ENCODE data around the gene TMEM132D.

The TMEM132D gene

GRCh38 chr12:129720618-129721017 is 183.2 kb downstream of the TMEM132D start:
- no peak for DNase-seq

GRCh38 chr12:129719416-129719815 is 184.4 kb downstream of the TMEM132D start:
- DNase-seq: no peak

DNA sequence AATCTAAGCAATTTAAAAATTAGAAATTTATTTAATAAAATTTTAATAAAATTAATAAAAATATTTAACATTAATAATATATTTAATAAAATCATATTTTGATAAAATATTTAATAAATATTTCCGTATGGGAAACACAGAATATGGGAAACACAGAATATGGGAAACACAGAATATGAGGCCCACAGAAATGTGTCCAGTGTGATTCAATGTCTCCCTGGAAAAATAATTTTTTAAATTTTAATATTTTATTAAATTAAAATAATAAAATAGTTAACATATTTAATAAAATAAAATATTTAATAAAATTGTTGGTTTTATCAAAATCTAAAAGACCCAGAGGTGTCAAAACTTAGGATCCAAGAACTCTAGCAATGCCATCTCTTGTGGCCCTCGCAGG is 186.4 kb downstream of the TMEM132D start:
- no peak for DNase-seq

- no peak for DNase-seq
These were observed 187.0 kb downstream of the TMEM132D start for GRCh38 chr12:129716825-129717224.

DNA sequence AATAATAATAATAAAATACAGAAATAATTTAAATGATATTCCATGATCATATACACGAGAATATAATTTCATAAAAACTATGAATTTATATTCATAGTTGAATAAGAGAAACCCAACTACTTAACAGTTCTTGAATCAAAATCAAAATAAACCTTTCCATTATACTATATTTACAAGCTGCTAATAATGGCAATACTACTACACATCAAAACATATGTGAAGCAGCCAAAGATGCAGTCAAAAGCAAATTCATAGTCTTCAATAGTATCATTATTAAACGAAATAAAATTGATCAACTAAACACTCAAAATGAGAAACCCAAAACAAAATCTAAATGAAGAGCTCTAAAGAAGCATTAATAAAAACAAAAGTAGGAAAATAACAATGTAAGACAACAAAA is 197.1 kb downstream of the TMEM132D start:
- no peak for DNase-seq

DNA sequence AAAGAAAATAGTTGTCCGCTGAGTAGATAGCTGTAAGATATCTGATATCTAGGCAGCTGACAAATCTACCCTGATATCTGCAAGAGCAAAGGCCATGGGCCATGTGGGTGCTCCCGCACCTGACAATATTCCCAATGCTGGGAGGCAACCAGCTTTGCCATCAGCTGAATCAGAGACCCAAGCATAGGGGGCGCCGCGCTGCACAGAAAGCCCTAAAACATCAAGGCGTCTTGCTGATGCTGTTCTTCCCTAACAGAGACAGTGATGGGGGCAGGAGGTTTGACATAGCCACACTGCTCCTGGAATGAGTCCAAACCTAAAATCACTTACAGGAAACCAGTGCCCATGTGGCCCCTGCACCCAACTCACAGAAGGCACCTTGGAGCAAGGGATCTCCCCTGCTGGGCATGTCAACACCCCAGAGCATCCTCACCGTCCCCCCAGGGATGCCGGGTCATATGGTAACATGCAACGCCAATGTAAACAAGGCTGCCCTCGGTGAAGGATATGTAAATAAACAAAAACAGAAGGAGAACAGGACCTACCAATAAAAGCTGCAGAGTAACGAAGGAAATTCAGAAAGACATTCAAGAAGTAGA is 199.5 kb downstream of the TMEM132D start:
- no peak for DNase-seq

- DNase-seq: no peak
These were observed 202.2 kb downstream of the TMEM132D start for GRCh38 chr12:129701631-129702101.

GRCh38 chr12:129700036-129700435 is 203.8 kb downstream of the TMEM132D start:
- DNase-seq: no peak

- DNase-seq: no peak
These were observed 206.9 kb downstream of the TMEM132D start for GRCh38 chr12:129696926-129697325.

- no peak for DNase-seq
These were observed 207.4 kb downstream of the TMEM132D start for GRCh38 chr12:129696405-129696804.

GRCh38 chr12:129693731-129694130 is 210.1 kb downstream of the TMEM132D start:
- no peak for DNase-seq

DNA sequence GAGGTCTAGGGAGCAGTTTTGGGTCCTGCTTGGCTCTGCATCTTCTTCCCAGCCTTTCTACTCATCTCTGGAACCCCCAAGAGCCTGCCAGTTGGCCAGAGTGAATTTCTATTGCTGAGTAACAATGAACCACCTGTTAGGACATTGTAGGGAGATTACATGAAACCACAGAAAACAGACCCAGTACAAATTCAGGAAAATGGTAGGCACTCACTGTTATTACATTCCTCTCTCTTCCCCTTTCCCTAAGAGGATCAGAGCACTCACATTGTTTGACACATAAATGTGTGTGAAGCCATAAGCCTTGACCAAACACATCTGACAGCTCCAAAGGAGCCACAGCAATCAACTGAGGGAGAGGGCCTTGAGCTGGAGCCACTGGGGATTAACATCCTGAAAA is 216.1 kb downstream of the TMEM132D start:
- no peak for DNase-seq

- DNase-seq: no peak
These were observed 222.0 kb downstream of the TMEM132D start for GRCh38 chr12:129681830-129682229.

GRCh38 chr12:129681151-129681550 is 222.7 kb downstream of the TMEM132D start:
- no peak for DNase-seq

GRCh38 chr12:129676411-129676810 is 227.4 kb downstream of the TMEM132D start:
- DNase-seq: no peak

DNA sequence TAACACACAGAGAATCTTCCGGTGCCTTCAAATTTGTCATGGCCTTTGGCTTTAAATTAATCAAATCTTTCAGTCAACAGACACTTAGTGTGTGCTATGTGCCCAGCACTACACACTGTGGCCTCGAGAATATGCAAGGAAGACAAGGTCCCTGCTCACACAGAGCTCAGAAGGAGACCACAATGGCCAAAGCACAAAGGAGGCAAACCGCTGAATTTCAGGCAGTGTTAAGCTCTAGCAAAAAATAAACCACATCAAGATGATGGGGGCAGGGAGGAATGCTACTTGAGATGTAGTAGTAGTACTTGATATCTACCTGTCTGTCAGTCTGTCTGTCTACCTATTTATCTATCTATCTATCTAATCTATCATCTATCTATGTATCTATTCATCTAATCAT is 227.9 kb downstream of the TMEM132D start:
- DNase-seq: no peak

GRCh38 chr12:129675496-129675895 is 228.3 kb downstream of the TMEM132D start:
- DNase-seq: no peak

DNA sequence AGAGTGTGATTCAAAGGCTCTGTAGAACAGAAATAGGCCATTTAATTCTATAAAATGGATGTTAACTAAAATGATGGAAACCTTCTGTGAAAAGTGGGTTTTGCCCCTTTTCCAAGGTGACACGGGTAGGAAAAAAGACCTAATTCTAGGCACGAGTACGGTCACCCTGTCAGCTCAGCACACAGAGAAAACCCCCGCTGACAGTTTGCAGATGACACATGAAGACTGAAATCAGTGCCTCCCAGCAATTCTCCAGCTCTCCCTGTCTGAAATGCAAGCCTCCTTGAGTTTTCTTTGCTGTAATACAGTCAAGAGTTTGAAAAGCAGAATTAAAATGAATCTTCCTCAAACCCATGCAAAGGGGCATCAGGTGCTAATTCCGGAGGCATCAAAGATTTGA is 230.0 kb downstream of the TMEM132D start:
- DNase-seq: no peak

DNA sequence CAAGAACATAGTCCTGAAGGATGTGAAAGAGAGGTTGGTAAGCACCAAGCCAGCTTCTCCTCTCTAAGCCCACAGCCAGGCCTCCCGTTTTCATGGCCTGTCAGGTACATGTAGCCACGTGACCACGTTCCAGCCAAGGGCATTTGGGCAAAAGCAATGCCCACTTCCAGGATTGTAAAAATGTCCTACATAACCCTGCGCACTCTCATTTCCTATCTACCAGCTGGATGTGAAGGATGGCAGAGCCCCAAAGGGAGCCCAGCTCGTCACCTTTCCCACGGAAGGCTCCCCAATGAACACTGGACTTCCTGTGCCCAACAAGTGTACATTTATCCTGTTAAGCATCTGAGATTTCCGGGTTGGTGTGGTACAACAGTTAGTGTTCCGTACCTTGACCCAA is 231.7 kb downstream of the TMEM132D start:
- DNase-seq: no peak

GRCh38 chr12:129670256-129670920 is 233.4 kb downstream of the TMEM132D start:
- no peak for DNase-seq

GRCh38 chr12:129665414-129665813 is 238.4 kb downstream of the TMEM132D start:
- no peak for DNase-seq

DNA sequence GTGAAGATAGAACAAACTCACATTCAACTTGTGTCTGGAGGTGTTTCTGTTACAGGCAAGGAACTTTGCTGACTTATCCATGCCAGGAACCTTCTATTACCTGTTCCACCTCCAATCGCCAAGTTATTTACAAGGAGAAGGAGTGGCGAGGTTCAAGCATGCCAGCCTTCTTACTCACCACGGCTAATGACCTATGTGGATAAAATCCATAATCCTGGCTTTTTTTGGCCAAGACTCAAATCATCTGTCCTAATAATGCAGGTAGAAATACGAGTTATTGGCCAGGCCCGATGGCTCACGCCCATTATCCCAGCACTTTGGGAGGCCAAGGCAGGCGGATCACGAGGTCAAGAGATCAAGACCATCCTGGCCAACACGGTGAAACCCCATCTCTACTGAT is 241.6 kb downstream of the TMEM132D start:
- no peak for DNase-seq

GRCh38 chr12:129660946-129661345 is 242.9 kb downstream of the TMEM132D start:
- no peak for DNase-seq

DNA sequence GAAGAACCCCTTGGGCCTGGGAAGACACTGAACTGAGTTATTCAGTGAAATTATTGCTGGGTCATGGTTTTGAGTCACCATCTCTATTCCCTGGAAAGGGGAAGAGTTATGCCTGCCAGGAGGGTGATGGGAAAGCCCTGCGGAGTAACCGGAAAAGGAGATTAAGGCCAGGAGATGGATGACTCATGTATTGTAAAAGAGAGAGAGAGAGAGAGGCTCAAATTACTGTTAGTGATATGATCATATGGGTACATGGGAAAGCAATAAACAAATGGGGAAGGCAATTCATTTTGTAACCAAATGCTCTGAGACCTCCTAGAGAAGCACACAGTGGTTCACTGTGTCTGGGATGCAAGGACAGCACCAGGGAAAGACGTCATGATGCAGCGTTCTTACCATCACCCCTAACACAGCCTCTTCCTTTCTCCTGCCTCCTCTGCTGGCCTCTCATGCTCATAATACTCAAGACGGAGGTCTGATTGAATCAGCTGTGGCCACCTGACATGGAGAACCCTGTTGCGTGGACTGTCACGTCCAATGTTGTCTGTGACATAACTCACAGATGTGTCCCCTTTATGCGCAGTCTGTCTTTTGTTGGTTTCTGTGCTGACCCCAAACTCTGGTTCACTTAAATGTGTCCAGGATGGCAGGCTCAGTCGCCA is 243.7 kb downstream of the TMEM132D start:
- DNase-seq: no peak
